Liver (tissue), 9 donors: ENCODE data around the gene CCDC12. TPM values are rescaled to one million over a fixed set of nuclear protein-coding genes. Genes with fewer than 3 reads are reported as not detected.
A peak's percentile ranks its signal among the peaks of the same experiment; 100 is the strongest.

ENCODE experiments used
- DNase-seq: peaks from one replicate; pipeline ENCODE4 v3.0.0-alpha.2; 2017; ENCODE audit warnings: low spot score
- H3K27ac ChIP-seq, 2 donors: one replicate each; pipeline ENCODE4 v1.7.0; 2013; ENCODE audit warnings: inconsistent platforms in 2 of 2, low read length in 2 of 2, control low read depth in 1 of 2, low read depth in 1 of 2, mild to moderate bottlenecking in 1 of 2
- H3K27me3 ChIP-seq, 4 donors: one replicate each; pipeline versions ENCODE4 v1.6.1 to v1.7.0; 2013; ENCODE audit warnings: low read length in 3 of 4, inconsistent platforms in 1 of 4, mild to moderate bottlenecking in 1 of 4, moderate library complexity in 1 of 4; ENCODE audit not compliant: control insufficient read depth in 4 of 4, insufficient read depth in 4 of 4
- H3K36me3 ChIP-seq, 4 donors: one replicate each; pipeline versions ENCODE4 v1.6.1 to v1.7.0; 2013; ENCODE audit warnings: low read length in 3 of 4, mild to moderate bottlenecking in 3 of 4, low read depth in 1 of 4, moderate library complexity in 1 of 4; ENCODE audit not compliant: control insufficient read depth in 4 of 4, insufficient read depth in 3 of 4
- H3K4me1 ChIP-seq, 4 donors: one replicate each; pipeline versions ENCODE4 v1.6.1 to v1.7.0; 2013; ENCODE audit warnings: low read length in 3 of 4, mild to moderate bottlenecking in 3 of 4, moderate library complexity in 1 of 4; ENCODE audit not compliant: control insufficient read depth in 4 of 4, insufficient read depth in 4 of 4
- H3K4me3 ChIP-seq, 3 donors: one replicate each; pipeline versions ENCODE4 v1.6.1 to v1.7.0; 2013; ENCODE audit warnings: low read length in 3 of 3, control low read depth in 1 of 3, low read depth in 1 of 3, mild to moderate bottlenecking in 1 of 3
- H3K9ac ChIP-seq, 2 donors: one replicate each; pipeline ENCODE4 v1.7.0; 2013; ENCODE audit warnings: low read length in 2 of 2, mild to moderate bottlenecking in 2 of 2, moderate library complexity in 2 of 2, control low read depth in 1 of 2, low read depth in 1 of 2
- H3K9me3 ChIP-seq, 4 donors: one replicate each; pipeline versions ENCODE4 v1.6.1 to v1.7.0; 2013; ENCODE audit warnings: low read length in 3 of 4; ENCODE audit not compliant: control insufficient read depth in 4 of 4
- GABPA ChIP-seq, 2 donors: IDR thresholded peaks in 1 of 2; conservative IDR thresholded peaks in 1 of 2; 2 replicates each; pipeline ENCODE4 v1.6.1; 2016; ENCODE audit warnings: antibody characterized with exemption in 2 of 2, mild to moderate bottlenecking in 1 of 2, moderate library complexity in 1 of 2
- HNF4A ChIP-seq, 2 donors: conservative IDR thresholded peaks; 2 replicates each; pipeline ENCODE4 v1.6.1; 2016; ENCODE audit warnings: antibody characterized with exemption in 2 of 2, mild to moderate bottlenecking in 2 of 2
- HNF4G ChIP-seq: IDR thresholded peaks from 2 replicates; pipeline ENCODE4 v1.6.1; 2016; ENCODE audit warnings: antibody characterized with exemption
- JUND ChIP-seq, 2 donors: IDR thresholded peaks; 2 replicates each; pipeline ENCODE4 v1.6.1; 2016; ENCODE audit warnings: antibody characterized with exemption in 2 of 2
- RAD21 ChIP-seq, 2 donors: IDR thresholded peaks; 2 replicates each; pipeline ENCODE4 v1.6.1; 2016; ENCODE audit warnings: antibody characterized with exemption in 2 of 2, mild to moderate bottlenecking in 2 of 2
- REST ChIP-seq: IDR thresholded peaks from 2 replicates; pipeline ENCODE4 v1.6.1; 2016; ENCODE audit warnings: antibody characterized with exemption, mild to moderate bottlenecking
- RXRA ChIP-seq, 2 donors: IDR thresholded peaks; 2 replicates each; pipeline ENCODE4 v1.6.1; 2017 to 2018; ENCODE audit warnings: antibody characterized with exemption in 2 of 2, mild to moderate bottlenecking in 1 of 2
- SP1 ChIP-seq: IDR thresholded peaks from 2 replicates; pipeline ENCODE4 v1.6.1; 2018; ENCODE audit warnings: antibody characterized with exemption, mild to moderate bottlenecking
- YY1 ChIP-seq: IDR thresholded peaks from 2 replicates; pipeline ENCODE4 v1.6.1; 2016; ENCODE audit warnings: antibody characterized with exemption, mild to moderate bottlenecking
- WGBS: extraction: QIAGEN DNeasy Blood & Tissue Kit; methylation state at CpG from one replicate; pipeline ENCODE4 v1.1.7; 2013; 5-methylcytosine and 5-hydroxymethylcytosine counted together
- polyA plus RNA-seq, 2 donors: library from polyadenylated mRNA; stranded (reverse) in 1 of 2; unstranded in 1 of 2; fragments of 200-250 nt in 1 of 2; fragments of >200 nt in 1 of 2; fragmentation: Nextera tagmentation in 1 of 2; extraction: Ambion mirVana in 1 of 2; gene quantifications; one replicate each; pipeline versions ENCODE4 v1.2.1 to v1.2.3, GENCODE V29; 2013 to 2015
- total RNA-seq, 2 donors: library from RNA; depleted of rRNA; stranded (reverse); fragments of >200 nt; gene quantifications; one replicate each; pipeline ENCODE4 v1.2.3, GENCODE V29; 2014
- TF ChIP-seq, protein P1 (sequence below): fragments of 150-350 bp; IDR thresholded peaks from 2 replicates; pipeline ENCODE4 v1.5.1; 2017; ENCODE audit warnings: improper control_type of control experiment, low read depth, low read length; ENCODE audit not compliant: missing input control
- donor health status: healthy.
- donor health status: healthy.
- donor health status: healthy.
- donor health status: healthy.
- donor health status: healthy.

The CCDC12 gene
- total and polyA plus RNA-seq, 4 donors = 8.5 to 35.1 (median 26.6) TPM

- H3K4me1 ChIP-seq = peaks cover 17 to 40% (median 29%) of the 10 kb centered on the region in 4 donors
- WGBS = 49% methylated on average over 11 of the region's 11 CpGs
- no peak for DNase-seq
- H3K9ac ChIP-seq = no peak overlapping the region
- H3K27ac ChIP-seq = no peak overlapping the region
- H3K27me3 ChIP-seq = no peaks in the 10 kb centered on the region
- TF ChIP-seq REST (no peak), YY1 (peak; percentile 42)
- H3K36me3 ChIP-seq = peaks cover 0 to 2% (median 0%) of the 10 kb centered on the region in 4 donors
- no peaks in the 10 kb centered on the region for H3K9me3 ChIP-seq
- no peak overlapping the region for H3K4me3 ChIP-seq
Measured at GRCh38 chr3:46957092-46957820, 19.3 kb downstream of the CCDC12 start.

- 84% methylated on average over 3 of the region's 3 CpGs for WGBS
- Histone ChIP-seq H3K9ac (no peak overlapping the region), H3K36me3 (peaks cover 0 to 2% (median 0%) of the 10 kb centered on the region in 4 donors), H3K4me3 (no peak overlapping the region), H3K9me3 (no peaks in the 10 kb centered on the region), H3K27ac (no peak overlapping the region), H3K27me3 (no peaks in the 10 kb centered on the region), H3K4me1 (peaks cover 14 to 39% (median 23%) of the 10 kb centered on the region in 4 donors)
- TF ChIP-seq, protein P1, sequence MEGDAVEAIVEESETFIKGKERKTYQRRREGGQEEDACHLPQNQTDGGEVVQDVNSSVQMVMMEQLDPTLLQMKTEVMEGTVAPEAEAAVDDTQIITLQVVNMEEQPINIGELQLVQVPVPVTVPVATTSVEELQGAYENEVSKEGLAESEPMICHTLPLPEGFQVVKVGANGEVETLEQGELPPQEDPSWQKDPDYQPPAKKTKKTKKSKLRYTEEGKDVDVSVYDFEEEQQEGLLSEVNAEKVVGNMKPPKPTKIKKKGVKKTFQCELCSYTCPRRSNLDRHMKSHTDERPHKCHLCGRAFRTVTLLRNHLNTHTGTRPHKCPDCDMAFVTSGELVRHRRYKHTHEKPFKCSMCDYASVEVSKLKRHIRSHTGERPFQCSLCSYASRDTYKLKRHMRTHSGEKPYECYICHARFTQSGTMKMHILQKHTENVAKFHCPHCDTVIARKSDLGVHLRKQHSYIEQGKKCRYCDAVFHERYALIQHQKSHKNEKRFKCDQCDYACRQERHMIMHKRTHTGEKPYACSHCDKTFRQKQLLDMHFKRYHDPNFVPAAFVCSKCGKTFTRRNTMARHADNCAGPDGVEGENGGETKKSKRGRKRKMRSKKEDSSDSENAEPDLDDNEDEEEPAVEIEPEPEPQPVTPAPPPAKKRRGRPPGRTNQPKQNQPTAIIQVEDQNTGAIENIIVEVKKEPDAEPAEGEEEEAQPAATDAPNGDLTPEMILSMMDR = no peak
- no peak for TF ChIP-seq GABPA (IDR thresholded peaks at IDR 0.05 in 1 of 2, conservative IDR thresholded peaks at IDR 0.05 in 1 of 2)
- TF ChIP-seq RXRA (IDR thresholded peaks at IDR 0.05) = no peak
- TF ChIP-seq HNF4A (conservative IDR thresholded peaks at IDR 0.05) = no peak
- TF ChIP-seq SP1 = no peak
- no peak for TF ChIP-seq HNF4G
- DNase-seq = no peak
Measured at GRCh38 chr3:46955801-46956259, 20.7 kb downstream of the CCDC12 start.

GRCh38 chr3:46955157-46955556 lies 21.4 kb downstream of the CCDC12 start:
- DNase-seq = no peak
- WGBS = 92% methylated on average over 5 of the region's 5 CpGs
- peaks cover 12 to 39% (median 20%) of the 10 kb centered on the region in 4 donors for H3K4me1 ChIP-seq

More at GRCh38 chr3:46955157-46955556, 21.4 kb downstream of the CCDC12 start:
- TF ChIP-seq JUND (IDR thresholded peaks at IDR 0.05) (no peak), RAD21 (IDR thresholded peaks at IDR 0.05) (no peak)
- TF ChIP-seq, protein P1 = no peak
- Histone ChIP-seq H3K9ac (no peak overlapping the region), H3K36me3 (no peaks in the 10 kb centered on the region), H3K4me3 (no peak overlapping the region), H3K9me3 (no peaks in the 10 kb centered on the region), H3K27ac (no peak overlapping the region), H3K27me3 (no peaks in the 10 kb centered on the region)
